PC-9 (cell line): ENCODE results near the gene RNF151. TPM values are rescaled to one million over a fixed set of nuclear protein-coding genes. Genes with fewer than 3 reads are reported as not detected.

ENCODE experiments used
- BruUV-seq: library from RNA; stranded (reverse); fragments of 400-500 nt; replicated peaks from 2 replicates; lab custom pipeline; 2021; lab: Mats Ljungman, UMichigan
- CTCF ChIA-PET: fragments of 300-600 bp; sonication (Branson Sonifier 250); formaldehyde crosslinking; loops from one replicate; lab custom pipeline; 2022; ENCODE audit warnings: antibody characterized with exemption; lab: Charles Lee
- POLR2A ChIA-PET: fragments of 300-600 bp; sonication (Branson Sonifier 250); formaldehyde crosslinking; loops from one replicate; lab custom pipeline; 2022; ENCODE audit warnings: antibody characterized with exemption; ENCODE audit not compliant: unreplicated experiment; lab: Charles Lee
- DNase-seq, 2 experiments: peaks; one replicate each; pipeline versions ENCODE4 v3.0.0 to v3.0.0-alpha.2; 2015 to 2022; ENCODE audit warnings: mixed read lengths in 1 of 2
- H2AFZ ChIP-seq: fragments of 200-600 bp; sonication (generic); 2 replicates; pipeline ENCODE4 v1.8.1; 2017; ENCODE audit warnings: antibody characterized with exemption
- H3F3A ChIP-seq: fragments of 200-600 bp; sonication (generic); 2 replicates; pipeline ENCODE4 v1.8.1; 2017; ENCODE audit warnings: antibody characterized with exemption, mild to moderate bottlenecking, low read depth; ENCODE audit not compliant: insufficient read depth
- H3K27ac ChIP-seq: fragments of 200-600 bp; sonication (generic); 2 replicates; pipeline ENCODE4 v1.6.1; 2016; ENCODE audit warnings: mixed run types
- H3K27me3 ChIP-seq: fragments of 200-600 bp; sonication (generic); 2 replicates; pipeline ENCODE4 v1.6.1; 2016; ENCODE audit warnings: low read depth, mixed run types; ENCODE audit not compliant: insufficient read depth
- H3K36me3 ChIP-seq: fragments of 200-600 bp; sonication (generic); 2 replicates; pipeline ENCODE4 v1.6.1; 2016; ENCODE audit warnings: low read depth, mixed run types
- H3K4me1 ChIP-seq: fragments of 200-600 bp; sonication (generic); replicated peaks from 2 replicates; pipeline ENCODE4 v1.6.1; 2016; ENCODE audit warnings: mixed run types; ENCODE audit not compliant: insufficient read depth
- H3K4me2 ChIP-seq: fragments of 200-600 bp; sonication (generic); 2 replicates; pipeline ENCODE4 v1.6.1; 2017; ENCODE audit warnings: mixed run types
- H3K4me3 ChIP-seq: fragments of 200-600 bp; sonication (generic); 2 replicates; pipeline ENCODE4 v1.6.1; 2016; ENCODE audit warnings: mixed run types
- H3K79me2 ChIP-seq: fragments of 200-600 bp; sonication (generic); 2 replicates; pipeline ENCODE4 v1.6.1; 2017; ENCODE audit warnings: low read depth, mixed run types
- H3K9me2 ChIP-seq: fragments of 200-600 bp; sonication (generic); 2 replicates; pipeline ENCODE4 v1.8.1; 2017; ENCODE audit warnings: mild to moderate bottlenecking; ENCODE audit not compliant: insufficient read depth
- H3K9me3 ChIP-seq: fragments of 200-600 bp; sonication (generic); 2 replicates; pipeline ENCODE4 v1.8.1; 2016; ENCODE audit warnings: low read depth; ENCODE audit not compliant: insufficient read depth
- H4K20me1 ChIP-seq: fragments of 200-600 bp; sonication (generic); 2 replicates; pipeline ENCODE4 v1.8.1; 2017; ENCODE audit not compliant: insufficient read depth
- CTCF ChIP-seq: fragments of 200-600 bp; sonication (generic); conservative IDR thresholded peaks from 2 replicates; pipeline ENCODE4 v1.6.1; 2017; ENCODE audit warnings: mixed run types, antibody characterized with exemption, mild to moderate bottlenecking, moderate library complexity
- EZH2 ChIP-seq: fragments of 200-600 bp; sonication (generic); IDR thresholded peaks from 2 replicates; pipeline ENCODE4 v1.8.0; 2017; ENCODE audit warnings: antibody characterized with exemption, low read depth
- intact Hi-C: fragments of 100-400 bp; cut with micrococcal nuclease; formaldehyde crosslinking; loops from one replicate; pipeline ENCODE4 v1.10.0; 2022; ENCODE audit not compliant: unreplicated experiment
- total RNA-seq: library from RNA; stranded (reverse); gene quantifications from 2 replicates; pipeline ENCODE4 v1.2.3, GENCODE V29; 2021

The RNF151 gene
- total RNA-seq, 1 experiment from 2014 or later, result not detected

GRCh38 chr16:1980030-1980769, 13.5 kb downstream of the RNF151 start:
- POLR2A ChIA-PET, result interaction anchor here (0.6 to 1.4 kb wide), 3 partner anchors 16 to 1204 kb away, joined by 4 to 25 read pairs (median 10); partner anchors contain the start of gene RPS2
- Histone ChIP-seq H3K4me3 (peak overlapping the region; percentile 55), H3K4me2 (peak overlapping the region; percentile 99), H3K27me3 (no peaks in the 10 kb centered on the region), H3K27ac (peak overlapping the region; percentile 62), H2AFZ (peak overlapping the region; percentile 81; the same call in 1 of the 2 replicates), H3K9me3 (no peaks in the 10 kb centered on the region), H3F3A (peaks cover 65% of the 10 kb centered on the region), H3K9me2 (no peaks in the 10 kb centered on the region), H3K36me3 (0 out of 2 replicates have a peak, but pooled peaks cover 3% of the 10 kb centered on the region), H4K20me1 (0 out of 2 replicates have a peak, but pooled peaks cover 5% of the 10 kb centered on the region), H3K79me2 (peaks cover 9% of the 10 kb centered on the region), H3K4me1 (peaks cover 55% of the 10 kb centered on the region)
- BruUV-seq, result no TSS peak
- no peak for DNase-seq
- intact Hi-C loops, result loop anchor here (5.0 kb wide), 2 partner anchors 67 to 162 kb away; partner anchors contain the start of genes NTHL1 and TSC2
- CTCF ChIA-PET, result interaction anchor here (0.6 kb wide), 1 partner anchor 166 kb away, joined by 3 read pairs; no protein-coding TSS in a partner anchor
- TF ChIP-seq EZH2, result no peak
- TF ChIP-seq CTCF, result no peak

DNA sequence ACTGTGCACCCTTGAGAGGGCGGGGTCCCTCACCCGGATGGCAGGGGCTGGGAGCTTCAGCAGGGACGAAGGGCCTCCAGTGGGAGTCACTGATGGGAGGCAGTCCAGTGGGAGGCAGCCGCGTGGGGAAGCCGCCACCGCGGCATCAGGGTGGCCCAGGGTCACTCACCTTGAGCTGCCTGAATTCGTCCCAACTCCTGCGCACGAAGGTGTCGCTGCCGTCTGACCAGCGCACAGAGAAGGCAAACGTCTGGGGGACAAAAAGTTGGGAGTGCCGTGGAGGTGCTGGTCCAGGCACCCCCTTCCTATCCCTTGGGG, 14.1 kb downstream of the RNF151 start:
- DNase-seq, result no peak
- TF ChIP-seq EZH2 (no peak), CTCF (no peak)
- Histone ChIP-seq H3K4me1 (peaks cover 60% of the 10 kb centered on the region), H3K79me2 (peaks cover 15% of the 10 kb centered on the region), H3K4me2 (peak overlapping the region; percentile 99), H4K20me1 (0 out of 2 replicates have a peak, but pooled peaks cover 5% of the 10 kb centered on the region), H3K9me2 (no peaks in the 10 kb centered on the region), H3K9me3 (no peaks in the 10 kb centered on the region), H3K27ac (no peak overlapping the region), H3F3A (peaks cover 69% of the 10 kb centered on the region), H3K4me3 (peak overlapping the region; percentile 55; the same call in 1 of the 2 replicates), H3K27me3 (no peaks in the 10 kb centered on the region), H2AFZ (no peak overlapping the region), H3K36me3 (0 out of 2 replicates have a peak, but pooled peaks cover 3% of the 10 kb centered on the region)
- POLR2A ChIA-PET, result interaction anchor here (0.6 kb wide), 1 partner anchor 1195 kb away, joined by 25 read pairs; no protein-coding TSS in a partner anchor
- CTCF ChIA-PET, result interaction anchor here (0.6 kb wide), 1 partner anchor 166 kb away, joined by 3 read pairs; no protein-coding TSS in a partner anchor
- intact Hi-C loops, result loop anchor here (5.0 kb wide), 2 partner anchors 67 to 162 kb away; partner anchors contain the start of genes NTHL1 and TSC2
- BruUV-seq, result no TSS peak

- peaks cover 3% of the 10 kb centered on the region; the same call in 1 of the 2 replicates for H3K36me3 ChIP-seq
- H3K27ac ChIP-seq, result no peak within 1 kb of the TSS
- H3K27me3 ChIP-seq, result no peaks in the 10 kb centered on the region
- H3K9me2 ChIP-seq, result no peaks in the 10 kb centered on the region
- intact Hi-C loops, result loop anchor here (5.0 kb wide), 2 partner anchors 66 to 161 kb away; partner anchors contain the start of genes NTHL1 and TSC2
- ChIA-PET POLR2A (interaction anchor here (0.6 kb wide), 2 partner anchors 68 to 481 kb away, joined by 5 to 6 read pairs; no protein-coding TSS in a partner anchor), CTCF (interaction anchor here (1.5 kb wide), 1 partner anchor 159 kb away, joined by 3 read pairs; no protein-coding TSS in a partner anchor)
- H3K4me1 ChIP-seq, result peaks cover 66% of the 10 kb centered on the region
- H3K4me3 ChIP-seq, result peak within 1 kb of the TSS; percentile 55; the same call in 1 of the 2 replicates
- peak within 1 kb of the TSS; percentile 99 for H3K4me2 ChIP-seq
- no TSS peak for BruUV-seq
- H3K79me2 ChIP-seq, result peaks cover 17% of the 10 kb centered on the region
- 0 out of 2 replicates have a peak, but pooled peaks cover 5% of the 10 kb centered on the region for H4K20me1 ChIP-seq
- H2AFZ ChIP-seq, result no peak within 1 kb of the TSS
- no peak for DNase-seq
- peaks cover 69% of the 10 kb centered on the region for H3F3A ChIP-seq
- H3K9me3 ChIP-seq, result no peaks in the 10 kb centered on the region
- TF ChIP-seq CTCF (no peak), EZH2 (no peak)
Observed at GRCh38 chr16:1981398-1981836, 14.8 kb downstream of the RNF151 start, which contains the start of gene NOXO1. Gene NOXO1 (minus strand): TSS chr16:1981469. CDS start chr16:1981179, 290 bp downstream.
